ENCODE measurements around the gene ITGB2. TPM values are rescaled to one million over a fixed set of nuclear protein-coding genes. Genes with fewer than 3 reads are reported as not detected.
A peak's percentile ranks its signal among the peaks of the same experiment; 100 is the strongest.

ITGB2 gene
- total RNA-seq, 1 experiment from 2014 or later: 0.05 TPM

- in situ Hi-C loops (cut with HindIII; ENCODE audit: low pct_unique_long_range_greater_than_20kb, low sequenced_read_pairs): no loop called here
- DNase-seq (ENCODE audit: low read depth, low spot score): no peak
Observed at GRCh38 chr21:44871576-44872269, 49.0 kb downstream of the ITGB2 start.

GRCh38 chr21:44870748-44871495 lies 49.8 kb downstream of the ITGB2 start:
- in situ Hi-C loops (cut with HindIII; ENCODE audit: low pct_unique_long_range_greater_than_20kb, low sequenced_read_pairs): no loop called here
- DNase-seq (ENCODE audit: low read depth, low spot score): peak; percentile 82

GRCh38 chr21:44869781-44870747 lies 50.6 kb downstream of the ITGB2 start:
- in situ Hi-C loops (cut with HindIII; ENCODE audit: low pct_unique_long_range_greater_than_20kb, low sequenced_read_pairs): no loop called here
- DNase-seq (ENCODE audit: low read depth, low spot score): peak; percentile 93

GRCh38 chr21:44868707-44869106 lies 52.0 kb downstream of the ITGB2 start:
- in situ Hi-C loops (cut with HindIII; ENCODE audit: low pct_unique_long_range_greater_than_20kb, low sequenced_read_pairs): no loop called here
- no peak for DNase-seq (ENCODE audit: low read depth, low spot score)

GRCh38 chr21:44867999-44868700 lies 52.5 kb downstream of the ITGB2 start:
- no peak for DNase-seq (ENCODE audit: low read depth, low spot score)
- in situ Hi-C loops (cut with HindIII; ENCODE audit: low pct_unique_long_range_greater_than_20kb, low sequenced_read_pairs): no loop called here

GRCh38 chr21:44867464-44867863 lies 53.2 kb downstream of the ITGB2 start:
- no peak for DNase-seq (ENCODE audit: low read depth, low spot score)
- in situ Hi-C loops (cut with HindIII; ENCODE audit: low pct_unique_long_range_greater_than_20kb, low sequenced_read_pairs): no loop called here

GRCh38 chr21:44866780-44867179 lies 53.9 kb downstream of the ITGB2 start:
- in situ Hi-C loops (cut with HindIII; ENCODE audit: low pct_unique_long_range_greater_than_20kb, low sequenced_read_pairs): no loop called here

GRCh38 chr21:44865561-44866280 lies 55.0 kb downstream of the ITGB2 start:
- in situ Hi-C loops (cut with HindIII; ENCODE audit: low pct_unique_long_range_greater_than_20kb, low sequenced_read_pairs): no loop called here
- DNase-seq (ENCODE audit: low read depth, low spot score): peak; percentile 85

More at GRCh38 chr21:44866780-44867179, 53.9 kb downstream of the ITGB2 start:
- no peak for DNase-seq (ENCODE audit: low read depth, low spot score)

GRCh38 chr21:44862869-44863685 lies 57.6 kb downstream of the ITGB2 start:
- in situ Hi-C loops (cut with HindIII; ENCODE audit: low pct_unique_long_range_greater_than_20kb, low sequenced_read_pairs): no loop called here
- no peak for DNase-seq (ENCODE audit: low read depth, low spot score)

GRCh38 chr21:44858791-44859190 lies 61.9 kb downstream of the ITGB2 start:
- no peak for DNase-seq (ENCODE audit: low read depth, low spot score)
- in situ Hi-C loops (cut with HindIII; ENCODE audit: low pct_unique_long_range_greater_than_20kb, low sequenced_read_pairs): no loop called here

GRCh38 chr21:44858291-44858690 lies 62.4 kb downstream of the ITGB2 start:
- no peak for DNase-seq (ENCODE audit: low read depth, low spot score)
- in situ Hi-C loops (cut with HindIII; ENCODE audit: low pct_unique_long_range_greater_than_20kb, low sequenced_read_pairs): no loop called here

- no peak for DNase-seq (ENCODE audit: low read depth, low spot score)
- in situ Hi-C loops (cut with HindIII; ENCODE audit: low pct_unique_long_range_greater_than_20kb, low sequenced_read_pairs): no loop called here
Observed at GRCh38 chr21:44857127-44857892, 63.4 kb downstream of the ITGB2 start.

- in situ Hi-C loops (cut with HindIII; ENCODE audit: low pct_unique_long_range_greater_than_20kb, low sequenced_read_pairs): no loop called here
- DNase-seq (ENCODE audit: low read depth, low spot score): no peak
Observed at GRCh38 chr21:44856131-44856530, 64.6 kb downstream of the ITGB2 start.

GRCh38 chr21:44855572-44855971 lies 65.1 kb downstream of the ITGB2 start:
- DNase-seq (ENCODE audit: low read depth, low spot score): no peak
- in situ Hi-C loops (cut with HindIII; ENCODE audit: low pct_unique_long_range_greater_than_20kb, low sequenced_read_pairs): no loop called here

- DNase-seq (ENCODE audit: low read depth, low spot score): no peak
- in situ Hi-C loops (cut with HindIII; ENCODE audit: low pct_unique_long_range_greater_than_20kb, low sequenced_read_pairs): no loop called here
Observed at GRCh38 chr21:44854664-44855446, 65.8 kb downstream of the ITGB2 start.

All from SK-MEL-5 (cell line).